T47D (cell line): ENCODE measurements around the gene GNAI1.
"Not testable (repeated sequence)": the region's sequence is repeated elsewhere in the genome, so short reads cannot be mapped to it uniquely, and the experiment has no call there.

Experiments used
- DNase-seq, 2 experiments: peaks; one replicate each; pipeline versions ENCODE4 v3.0.0 to v3.0.0-alpha.2; 2011 to 2012; ENCODE audit warnings: low read depth in 1 of 2, low spot score in 1 of 2
- JUND ChIP-seq: IDR thresholded peaks from 2 replicates; pipeline ENCODE4 v1.6.1; 2012; ENCODE audit warnings: low read depth
- in situ Hi-C: cut with HindIII; loops from 2 replicates; pipeline ENCODE4 v1.10.0; 2016; ENCODE audit warnings: low sequenced_read_pairs, low pct_unique_long_range_greater_than_20kb

Gene GNAI1

DNA sequence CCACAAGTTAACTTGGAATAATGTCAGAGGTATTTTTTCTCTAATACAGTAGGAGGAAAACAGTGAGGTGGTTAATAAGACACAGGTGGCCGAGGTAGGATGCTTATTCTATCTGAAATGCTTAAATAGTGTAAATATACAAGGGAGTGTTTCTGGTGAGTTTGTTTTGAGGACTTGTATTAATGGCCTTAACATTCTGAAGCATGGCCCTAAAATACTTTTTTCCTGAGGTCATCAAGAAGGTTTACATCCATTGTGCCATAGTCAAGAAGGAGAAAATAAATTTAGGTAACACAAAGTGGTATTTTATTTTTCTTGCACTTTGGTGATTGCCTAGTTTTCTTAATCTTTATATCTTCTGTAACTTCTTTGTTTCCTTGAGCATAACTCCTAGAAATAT, 18.8 kb downstream of the GNAI1 start:
- no peak for TF ChIP-seq JUND
- DNase-seq, result no peak
- in situ Hi-C loops, result no loop called here

DNA sequence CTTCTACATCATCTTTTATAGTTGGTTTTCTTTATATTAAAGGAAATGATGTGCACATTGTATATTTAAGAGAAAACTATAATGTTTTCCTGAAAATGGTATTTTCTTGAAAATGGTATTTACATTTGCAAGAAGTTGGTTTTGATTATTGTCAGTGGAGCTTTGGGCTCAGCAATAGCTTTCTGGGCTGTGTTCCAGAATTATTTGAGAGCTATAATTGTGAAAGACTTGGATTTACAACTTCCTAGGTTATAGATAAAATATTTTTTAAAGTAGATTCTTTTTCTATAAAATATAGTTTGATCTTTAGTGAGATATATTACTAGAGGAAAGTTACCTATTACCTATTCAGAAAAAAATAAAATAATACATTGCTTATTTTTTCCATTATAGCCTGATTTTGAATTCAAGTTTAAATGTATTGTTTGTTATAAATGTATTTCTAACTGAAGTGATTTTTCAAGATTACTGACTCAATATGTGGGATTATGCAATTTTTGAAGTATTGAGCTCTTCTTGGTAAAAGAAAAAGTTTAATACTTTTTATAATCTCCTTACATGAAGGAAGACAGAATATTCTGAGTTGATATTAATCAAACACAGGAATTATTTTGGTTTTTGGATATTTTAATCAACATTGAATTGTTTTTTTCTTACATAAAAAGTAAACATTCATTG, 20.2 kb downstream of the GNAI1 start:
- TF ChIP-seq JUND, result no peak
- no peak for DNase-seq
- in situ Hi-C loops, result no loop called here

DNA sequence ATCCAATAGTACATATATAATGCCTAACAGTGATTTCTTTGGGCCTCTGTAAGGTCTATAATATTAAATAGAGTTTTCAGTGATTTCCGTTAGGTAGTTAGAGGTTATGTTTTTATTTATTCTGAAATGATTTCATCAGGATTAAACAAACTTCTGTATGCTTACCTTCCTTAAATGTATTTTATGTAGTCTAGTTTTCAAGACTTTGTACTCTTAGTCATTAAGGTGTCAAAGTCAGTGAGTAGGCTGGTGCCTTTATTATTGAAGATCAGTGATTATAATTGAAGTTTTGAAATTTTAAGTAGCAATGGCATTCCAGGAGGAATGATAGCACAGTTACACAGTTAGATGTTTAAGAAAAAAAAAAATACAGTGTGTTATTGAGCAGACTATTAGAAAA, 20.7 kb downstream of the GNAI1 start:
- in situ Hi-C loops, result no loop called here
- TF ChIP-seq JUND, result no peak
- DNase-seq, result no peak

DNA sequence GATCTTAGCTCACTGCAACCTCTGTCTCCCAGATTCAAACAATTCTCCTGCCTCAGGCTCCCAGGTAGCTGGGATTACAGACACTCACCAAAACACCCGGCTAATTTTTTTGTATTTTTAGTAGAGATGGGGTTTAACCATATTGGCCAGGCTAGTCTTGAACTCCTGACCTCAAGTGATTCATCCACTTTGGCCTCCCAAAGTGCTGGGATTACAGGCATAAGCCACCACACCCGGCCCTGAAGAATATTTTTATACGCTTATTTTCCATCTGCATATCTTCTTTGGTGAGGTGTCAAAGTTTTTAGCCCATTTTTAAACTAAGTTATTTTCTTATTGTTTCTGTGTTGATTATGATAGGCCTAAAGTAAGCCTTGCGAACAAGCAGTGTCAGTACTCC, 23.1 kb downstream of the GNAI1 start:
- DNase-seq, in situ Hi-C loops: not testable (repeated sequence)

DNA sequence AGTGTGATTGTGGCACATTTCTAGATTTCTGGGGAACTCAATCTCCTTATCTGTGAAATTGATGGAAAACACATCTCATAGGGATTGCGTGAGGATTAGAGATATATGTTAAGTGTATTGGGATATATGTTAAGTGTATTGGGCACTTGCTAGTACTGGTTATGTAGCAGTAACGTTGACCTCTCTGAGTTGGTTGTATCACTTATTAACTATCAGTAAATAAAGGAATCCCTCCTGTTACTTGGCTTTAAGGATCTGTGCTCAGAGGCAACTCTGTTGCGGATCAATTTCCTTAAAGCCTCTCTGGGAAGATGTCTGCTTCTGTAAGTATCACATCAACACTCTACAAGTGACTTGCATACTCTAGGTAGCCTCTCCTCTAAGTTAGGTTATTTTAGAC, 25.2 kb downstream of the GNAI1 start:
- TF ChIP-seq JUND, result no peak
- DNase-seq, result no peak
- in situ Hi-C loops, result no loop called here

DNA sequence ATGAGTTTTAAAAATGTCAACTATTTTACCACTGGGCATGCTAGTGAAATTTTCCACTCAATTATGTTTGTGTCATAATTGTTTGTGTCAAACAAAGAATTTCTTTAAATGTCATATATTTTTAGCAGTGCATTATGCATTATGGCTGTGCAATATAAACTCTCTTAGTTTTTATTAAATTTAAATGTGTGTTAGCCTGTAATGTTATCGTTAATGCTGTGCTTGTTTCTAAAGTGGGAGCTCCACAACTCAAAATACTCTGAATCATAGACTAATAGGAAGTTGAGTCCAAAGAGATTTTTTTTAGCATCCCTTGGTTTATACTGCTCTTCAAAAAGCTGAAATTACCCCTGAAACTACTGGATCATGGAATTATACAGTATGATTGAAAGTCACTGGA, 26.8 kb downstream of the GNAI1 start:
- in situ Hi-C loops, result no loop called here
- no peak for DNase-seq
- TF ChIP-seq JUND, result no peak

DNA sequence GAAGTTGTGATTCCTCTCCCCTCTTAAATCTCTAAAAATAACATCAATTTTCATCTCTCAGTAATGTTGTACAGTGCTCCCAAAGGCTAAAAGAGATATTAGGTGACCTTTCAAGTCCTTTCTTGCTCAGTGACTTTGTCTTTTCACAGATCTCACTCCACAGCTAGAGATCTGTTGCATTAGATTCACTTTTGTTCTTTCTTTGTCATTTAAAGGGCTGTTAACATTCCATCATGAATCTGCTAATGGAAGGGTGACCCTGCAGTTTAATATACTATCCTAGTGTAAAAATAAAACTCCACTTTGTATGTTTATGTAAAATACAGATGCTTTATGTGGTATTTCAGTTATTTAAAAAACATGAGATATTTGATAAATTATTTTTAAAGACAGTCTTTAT, 30.5 kb downstream of the GNAI1 start:
- in situ Hi-C loops, result no loop called here
- no peak for TF ChIP-seq JUND
- no peak for DNase-seq

DNA sequence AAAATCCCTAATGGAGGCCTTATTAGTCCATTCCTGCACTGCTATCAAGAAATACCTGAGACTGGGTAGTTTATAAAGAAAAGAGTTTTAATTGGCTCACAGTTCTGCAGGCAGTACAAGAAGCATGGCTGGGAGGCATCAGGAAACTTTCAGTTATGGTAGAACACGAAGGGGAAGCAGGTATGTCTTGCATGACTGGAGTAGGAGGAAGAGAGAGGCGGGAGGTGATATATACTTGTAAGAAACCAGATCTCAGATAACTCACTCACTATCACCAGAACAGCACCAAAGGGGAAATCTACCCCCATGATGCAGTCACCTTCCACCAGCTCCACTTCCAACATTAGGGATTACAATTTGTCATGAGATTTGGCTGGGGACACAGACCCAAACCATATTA, 35.8 kb downstream of the GNAI1 start:
- no peak for TF ChIP-seq JUND
- in situ Hi-C loops, result no loop called here

DNA sequence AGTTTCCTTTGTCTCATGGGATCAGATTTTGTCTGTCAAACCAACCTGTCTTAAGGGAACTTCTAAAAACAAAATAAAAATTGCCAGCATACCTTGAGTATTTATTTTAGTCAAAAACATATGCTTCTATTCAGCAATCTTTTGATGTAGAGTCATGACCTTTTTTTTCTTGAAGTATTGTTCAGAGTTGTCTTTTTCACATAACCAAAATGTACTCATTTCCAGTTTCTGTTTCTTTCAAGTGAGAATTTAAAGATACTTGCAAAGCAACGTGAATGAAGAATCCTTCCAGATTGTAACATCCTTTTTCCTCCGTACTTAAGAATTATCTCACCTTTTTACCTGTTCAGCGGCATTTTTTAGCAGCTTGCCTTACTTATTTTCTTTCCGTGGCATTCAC, 37.8 kb downstream of the GNAI1 start:
- TF ChIP-seq JUND, result no peak
- DNase-seq, result no peak
- in situ Hi-C loops, result no loop called here

More for the DNA sequence above, 35.8 kb downstream of the GNAI1 start:
- DNase-seq, result no peak

DNA sequence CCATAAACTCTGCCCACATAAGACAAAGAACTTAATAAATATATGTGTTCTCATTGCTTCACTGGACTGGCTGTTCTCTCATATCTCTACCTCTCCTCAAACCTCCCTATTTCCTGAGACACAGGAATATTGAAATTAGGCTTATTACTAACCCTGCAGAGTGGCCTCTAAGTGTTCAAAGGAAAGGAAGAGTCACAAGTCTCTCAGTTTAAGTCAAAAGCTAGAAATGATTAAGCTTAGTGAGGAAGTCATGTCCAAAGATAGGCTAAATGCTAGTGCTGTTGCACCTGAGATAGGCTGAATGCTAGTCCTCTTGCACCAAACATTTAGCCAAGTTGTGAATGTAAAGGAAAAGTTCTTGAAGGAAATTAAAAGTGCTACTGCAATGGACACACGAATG, 41.1 kb downstream of the GNAI1 start:
- TF ChIP-seq JUND, result no peak
- in situ Hi-C loops, result no loop called here
- no peak for DNase-seq

DNA sequence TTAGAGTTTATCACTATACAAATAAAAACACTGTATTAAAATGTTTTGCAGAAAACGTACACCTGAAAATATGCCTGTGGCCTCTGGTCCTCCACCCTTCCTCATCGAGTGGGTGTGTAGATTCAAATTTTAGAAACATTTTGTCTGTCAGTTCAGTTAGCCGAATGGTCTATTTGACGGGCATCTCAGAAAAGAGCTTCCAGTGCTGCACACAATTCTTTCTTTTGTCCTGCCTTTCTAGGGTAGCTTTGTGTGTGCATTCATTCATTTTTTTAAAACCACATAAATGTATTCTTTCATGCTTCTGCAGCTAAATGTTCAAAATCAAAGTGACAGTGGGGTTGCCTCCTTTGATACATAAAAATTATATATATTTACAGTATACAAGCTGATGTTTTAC, 46.8 kb downstream of the GNAI1 start:
- DNase-seq, result no peak
- in situ Hi-C loops, result no loop called here
- no peak for TF ChIP-seq JUND

DNA sequence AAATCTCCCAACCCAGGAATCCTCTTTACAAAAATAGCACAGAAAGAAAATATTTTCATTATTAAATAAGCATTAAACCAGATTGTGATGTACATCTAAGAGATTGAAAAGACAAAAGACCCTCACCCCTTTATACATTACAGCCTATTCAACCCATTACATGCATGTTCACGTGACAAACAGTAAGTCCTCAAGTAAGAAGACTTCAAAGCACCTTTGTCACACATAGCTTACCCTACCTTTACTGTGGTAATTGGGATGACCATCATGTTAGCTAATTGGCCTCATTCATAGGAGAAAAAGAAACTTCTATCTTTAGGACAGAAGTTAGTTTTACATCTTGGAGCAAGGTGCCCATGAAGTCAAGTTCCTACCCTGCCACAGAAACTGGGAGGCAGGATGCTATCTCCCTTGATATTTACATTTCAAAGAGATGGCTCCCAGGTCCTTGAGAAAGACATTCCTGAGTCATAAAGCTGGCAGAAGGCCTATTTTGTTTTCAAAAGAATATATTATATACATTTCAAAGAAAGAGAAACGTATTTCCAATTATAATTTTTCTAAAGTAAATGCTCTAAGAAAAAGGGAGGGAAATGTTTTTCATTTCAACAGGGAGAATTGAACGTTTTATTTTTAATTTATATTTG, 48.1 kb downstream of the GNAI1 start:
- no peak for TF ChIP-seq JUND
- in situ Hi-C loops, result no loop called here
- no peak for DNase-seq

DNA sequence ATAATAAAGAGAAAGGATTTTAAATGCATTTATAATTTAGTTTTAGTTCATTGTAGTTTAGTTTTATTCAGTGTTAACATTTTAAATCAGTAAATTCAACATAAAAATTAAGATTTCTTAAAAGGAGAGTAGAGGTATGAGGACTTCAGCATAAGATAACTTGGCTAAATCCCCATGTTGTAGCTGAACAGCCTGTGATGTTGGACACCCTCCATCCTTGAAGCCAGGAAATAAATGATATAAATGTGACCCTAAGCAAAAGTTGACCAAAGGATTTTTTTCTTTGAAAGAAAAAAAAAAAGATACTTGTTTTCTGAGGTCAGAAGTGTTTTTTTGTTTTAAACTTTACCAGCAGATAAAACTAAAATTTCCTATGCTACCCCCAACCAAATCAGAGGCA, 48.7 kb downstream of the GNAI1 start:
- in situ Hi-C loops, result no loop called here
- no peak for TF ChIP-seq JUND

More for the DNA sequence above, 48.7 kb downstream of the GNAI1 start:
- DNase-seq, result no peak
